ENCODE data around the gene CST2. TPM values are rescaled to one million over a fixed set of nuclear protein-coding genes. Genes with fewer than 3 reads are reported as not detected.
"Not testable (repeated sequence)": the region's sequence is repeated elsewhere in the genome, so short reads cannot be mapped to it uniquely, and the experiment has no call there.

Gene CST2
- total RNA-seq, 1 donor from 2014 or later = not detected

DNA sequence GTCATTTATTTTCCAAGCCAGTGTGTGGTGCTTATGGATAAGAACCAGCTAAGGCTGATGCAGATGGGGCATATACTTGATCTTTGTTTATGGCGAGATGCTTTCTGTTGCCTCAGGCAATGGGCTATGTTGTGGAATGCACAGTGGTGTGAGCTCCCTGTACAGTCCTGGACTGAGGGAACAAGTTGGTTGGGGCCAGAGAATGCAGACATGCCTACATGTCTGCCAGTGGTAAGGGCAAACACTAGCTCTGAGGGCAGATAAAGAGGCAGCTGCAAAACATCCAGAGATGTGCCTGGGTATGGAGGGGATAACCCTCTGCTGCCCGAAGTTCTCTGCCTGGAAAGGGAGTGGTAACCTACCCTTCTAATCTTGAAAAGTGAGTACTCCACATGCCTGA lies 16.2 kb downstream of the CST2 start:
- not testable (repeated sequence) for DNase-seq (ENCODE audit: low spot score)

- no peak for DNase-seq (ENCODE audit: low spot score)
Observed at GRCh38 chr20:23800865-23801264, 25.7 kb downstream of the CST2 start.

- peak; percentile 40 for DNase-seq (ENCODE audit: low spot score)
Observed at GRCh38 chr20:23799216-23799847, 27.2 kb downstream of the CST2 start.

- DNase-seq (ENCODE audit: low spot score) = no peak
Observed at GRCh38 chr20:23795526-23795925, 31.0 kb downstream of the CST2 start.

GRCh38 chr20:23794841-23795240 lies 31.7 kb downstream of the CST2 start:
- DNase-seq (ENCODE audit: low spot score) = no peak

GRCh38 chr20:23794065-23794464 lies 32.5 kb downstream of the CST2 start:
- DNase-seq (ENCODE audit: low spot score) = no peak

- DNase-seq (ENCODE audit: low spot score) = no peak
Observed at GRCh38 chr20:23783447-23783846, 43.1 kb downstream of the CST2 start.

- peak; percentile 14 for DNase-seq (ENCODE audit: low spot score)
Observed at GRCh38 chr20:23782366-23782983, 44.1 kb downstream of the CST2 start.

DNA sequence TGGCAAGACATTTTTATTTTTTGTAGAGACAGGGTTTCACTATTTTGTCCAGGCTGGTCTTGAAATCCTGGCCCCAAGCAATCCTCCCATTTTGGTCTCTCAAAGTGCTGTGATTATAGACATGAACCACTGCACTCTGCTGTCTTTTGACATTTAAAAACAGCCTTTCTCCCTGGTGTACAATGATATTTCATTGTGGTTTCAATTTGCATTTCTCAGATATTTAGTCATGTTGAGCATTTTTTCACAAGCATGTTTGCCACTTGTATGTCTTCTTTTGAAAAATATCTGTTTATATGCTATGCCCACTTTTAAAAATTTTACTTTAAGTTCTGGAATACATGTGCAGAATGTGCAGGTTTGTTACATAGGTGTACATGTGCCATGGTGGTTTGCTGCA lies 47.9 kb downstream of the CST2 start:
- DNase-seq (ENCODE audit: low spot score) = not testable (repeated sequence)

DNA sequence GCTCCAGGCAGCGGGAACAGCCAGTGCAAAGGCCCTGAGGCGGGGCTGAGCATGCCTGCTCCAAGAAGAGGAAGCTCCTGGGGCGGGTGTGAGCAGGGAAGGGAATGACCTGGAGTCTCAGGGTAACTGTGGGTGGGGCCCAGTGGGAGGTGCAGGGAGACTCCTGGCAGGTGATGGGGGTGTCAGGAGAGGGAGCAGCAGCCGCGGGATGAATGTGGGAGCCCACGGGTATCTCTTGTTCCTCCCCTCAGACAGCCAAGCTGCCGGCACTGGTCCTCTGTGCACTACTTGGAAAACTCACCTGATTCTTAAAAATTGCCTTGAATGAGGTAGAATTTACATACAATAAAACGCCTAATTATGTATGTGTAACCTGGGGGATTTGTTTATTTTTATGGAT lies 49.1 kb downstream of the CST2 start:
- not testable (repeated sequence) for DNase-seq (ENCODE audit: low spot score)

DNA sequence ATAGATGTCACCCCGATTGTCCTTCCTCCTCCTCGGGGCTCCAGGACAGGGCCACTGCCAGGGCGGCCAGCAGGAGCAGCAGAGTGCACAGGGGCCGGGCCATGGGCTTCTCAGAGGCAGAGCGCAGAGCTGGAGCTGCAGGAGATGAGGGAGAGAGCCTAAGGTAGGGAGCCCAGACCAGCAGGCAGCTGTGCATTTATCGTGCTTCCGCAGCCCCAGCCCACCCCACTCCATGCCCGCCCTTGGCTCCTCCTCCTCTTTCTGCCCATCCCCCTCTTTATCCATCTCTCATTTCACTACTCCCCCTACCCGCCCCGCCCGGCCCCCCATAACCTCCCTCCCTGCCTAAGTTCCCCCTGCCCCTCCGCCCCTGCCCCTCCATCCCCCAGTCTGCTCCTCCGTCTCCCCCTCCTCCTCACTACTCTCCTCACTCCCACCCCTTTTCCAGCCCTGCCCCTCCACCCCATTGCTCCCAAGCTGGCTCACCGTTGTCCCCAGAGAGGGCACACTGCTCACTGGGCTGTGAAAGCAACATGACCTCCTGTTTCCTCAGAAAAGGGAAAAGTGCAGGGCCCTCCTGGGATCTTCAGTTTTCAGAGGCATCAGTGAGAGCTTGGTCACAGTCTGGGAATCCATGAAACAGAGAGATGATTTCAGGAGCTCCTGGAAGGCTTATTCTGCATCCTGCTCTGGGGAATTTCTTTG lies 50.3 kb downstream of the CST2 start:
- no peak for DNase-seq (ENCODE audit: low spot score)

DNA sequence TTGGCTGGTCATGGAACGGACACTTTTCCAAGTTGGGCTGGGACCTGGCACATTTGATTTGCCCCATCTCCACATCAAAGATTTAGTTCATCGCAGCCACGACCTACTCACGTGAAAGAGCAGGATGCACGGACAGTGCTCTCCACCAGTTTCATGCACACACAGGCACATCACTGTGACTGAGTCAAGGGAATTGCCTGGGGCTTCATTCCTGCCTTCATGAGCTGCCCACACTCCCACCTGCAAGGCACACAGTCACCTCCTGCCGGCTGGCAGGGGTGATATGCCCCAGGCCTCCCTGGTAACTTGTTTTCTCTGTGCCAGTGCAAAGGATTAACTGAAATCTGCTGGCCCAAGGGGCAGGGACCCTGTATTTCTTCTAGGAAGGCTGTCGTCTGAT lies 52.4 kb downstream of the CST2 start:
- no peak for DNase-seq (ENCODE audit: low spot score)

Other genes starting within 250 kb of the CST2 start
- not detected for gene CST9, start 220.8 kb downstream of the CST2 start, total RNA-seq
- gene CST3, start 188.8 kb downstream of the CST2 start, total RNA-seq = 2,306 TPM
- 3.7 TPM for gene CST4, start 137.7 kb downstream of the CST2 start, total RNA-seq
- 28.7 TPM for gene CST1, start 75.8 kb downstream of the CST2 start, total RNA-seq
- not detected for gene CST5, start 53.0 kb upstream of the CST2 start, total RNA-seq
- gene GGTLC1, start 162.1 kb upstream of the CST2 start, total RNA-seq = 0.40 TPM